ENCODE results near the gene LLGL1.

LLGL1 gene

GRCh38 chr17:18230288-18231141 lies 5.1 kb downstream of the LLGL1 start:
- no peak for DNase-seq

- no peak for DNase-seq
These were observed 5.7 kb downstream of the LLGL1 start for GRCh38 chr17:18231164-18231563.

- DNase-seq: no peak
These were observed 8.5 kb downstream of the LLGL1 start for GRCh38 chr17:18233803-18234518.

GRCh38 chr17:18234853-18235380 lies 9.5 kb downstream of the LLGL1 start:
- no peak for DNase-seq

- DNase-seq: no peak
These were observed 10.4 kb downstream of the LLGL1 start for GRCh38 chr17:18235743-18236256.

- DNase-seq: no peak
These were observed 11.1 kb downstream of the LLGL1 start for GRCh38 chr17:18236494-18236893.

- no peak for DNase-seq
These were observed 12.0 kb downstream of the LLGL1 start for GRCh38 chr17:18237461-18237860.

- no peak for DNase-seq
These were observed 12.9 kb downstream of the LLGL1 start for GRCh38 chr17:18238299-18238698.

GRCh38 chr17:18240449-18240848 lies 15.0 kb downstream of the LLGL1 start:
- DNase-seq: no peak

GRCh38 chr17:18241229-18241871 lies 15.9 kb downstream of the LLGL1 start:
- no peak for DNase-seq

- DNase-seq: no peak
These were observed 19.8 kb downstream of the LLGL1 start for GRCh38 chr17:18245038-18245776.

- no peak for DNase-seq
These were observed 20.8 kb downstream of the LLGL1 start for GRCh38 chr17:18246109-18246725.

GRCh38 chr17:18246880-18247612 lies 21.6 kb downstream of the LLGL1 start:
- DNase-seq: peak; percentile 54

GRCh38 chr17:18247613-18248001 lies 22.2 kb downstream of the LLGL1 start:
- no peak for DNase-seq

GRCh38 chr17:18248300-18248731 lies 22.9 kb downstream of the LLGL1 start:
- DNase-seq: peak; percentile 83

GRCh38 chr17:18248811-18249210 lies 23.4 kb downstream of the LLGL1 start:
- no peak for DNase-seq

- DNase-seq: no peak
These were observed 24.8 kb downstream of the LLGL1 start for GRCh38 chr17:18250259-18250658.

- DNase-seq: no peak
These were observed 25.3 kb downstream of the LLGL1 start for GRCh38 chr17:18250708-18251107.

- no peak for DNase-seq
These were observed 25.8 kb downstream of the LLGL1 start for GRCh38 chr17:18251204-18251603.

GRCh38 chr17:18252160-18252559 lies 26.7 kb downstream of the LLGL1 start:
- DNase-seq: no peak

GRCh38 chr17:18253187-18253884 lies 27.9 kb downstream of the LLGL1 start:
- DNase-seq: no peak

Data from right hindlimb (tissue), 1 donor.